Right kidney (tissue), 9 donors: ENCODE data around the gene ANKRD30B.
"Not testable (repeated sequence)": the region's sequence is repeated elsewhere in the genome, so short reads cannot be mapped to it uniquely, and the experiment has no call there.

ENCODE experiments used
- DNase-seq: peaks from one replicate; pipeline ENCODE4 v3.0.0-alpha.2; 2016
- long read RNA-seq, 8 donors: transcript quantifications; one replicate each; lab custom pipeline, GENCODE V29; 2026

Gene ANKRD30B
- long read RNA-seq, donor 1 = 0 reads
- long read RNA-seq, donor 2 = 0 reads
- long read RNA-seq, donor 3 = 0 reads
- long read RNA-seq, donor 4 = 0 reads
- long read RNA-seq, donor 5 = 0 reads
- long read RNA-seq, donor 6 = 0 reads
- long read RNA-seq, donor 7 = 0 reads
- long read RNA-seq, donor 8 = 0 reads

- DNase-seq = no peak
Observed at GRCh38 chr18:14747513-14748474, at the start of gene ANKRD30B. ANKRD30B (plus strand) TSS chr18:14748172; CDS start chr18:14748420, 248 bp downstream.

DNA sequence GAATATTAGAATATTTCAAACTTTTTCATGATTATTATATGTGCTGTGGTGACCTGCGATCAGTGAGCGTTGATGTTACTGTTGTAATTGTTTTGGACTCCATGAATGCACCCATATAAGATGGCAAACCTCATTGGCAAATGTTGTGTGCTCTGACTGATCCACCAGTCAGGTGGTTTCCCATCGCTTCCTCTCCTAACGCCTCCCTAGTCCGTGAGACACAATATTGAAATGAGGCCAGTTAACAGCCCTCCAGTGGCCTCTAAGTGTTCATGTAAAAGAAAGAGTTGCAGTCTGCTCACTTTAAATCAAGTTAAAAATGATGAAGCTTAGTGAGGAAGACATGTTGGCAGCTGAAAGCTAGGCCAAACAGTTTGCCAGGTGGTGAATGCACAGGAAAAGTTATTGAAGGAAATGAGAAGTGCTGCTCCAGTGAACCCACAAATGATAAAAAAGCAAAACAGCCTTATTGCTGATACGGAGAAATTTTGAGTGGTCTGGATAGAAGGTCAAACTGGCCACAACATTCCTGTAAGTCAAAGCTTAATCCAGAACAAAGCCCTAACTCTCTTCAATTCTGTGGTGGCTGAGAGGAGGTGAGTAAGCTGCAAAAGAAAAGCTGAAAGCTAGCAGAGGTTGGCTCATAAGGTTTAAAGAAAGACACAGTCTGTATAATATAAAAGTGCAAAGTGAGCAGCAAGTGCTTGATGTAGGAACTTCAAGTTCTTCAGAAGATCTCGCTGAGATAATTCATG lies 46.5 kb upstream of the ANKRD30B start:
- DNase-seq = not testable (repeated sequence)

DNA sequence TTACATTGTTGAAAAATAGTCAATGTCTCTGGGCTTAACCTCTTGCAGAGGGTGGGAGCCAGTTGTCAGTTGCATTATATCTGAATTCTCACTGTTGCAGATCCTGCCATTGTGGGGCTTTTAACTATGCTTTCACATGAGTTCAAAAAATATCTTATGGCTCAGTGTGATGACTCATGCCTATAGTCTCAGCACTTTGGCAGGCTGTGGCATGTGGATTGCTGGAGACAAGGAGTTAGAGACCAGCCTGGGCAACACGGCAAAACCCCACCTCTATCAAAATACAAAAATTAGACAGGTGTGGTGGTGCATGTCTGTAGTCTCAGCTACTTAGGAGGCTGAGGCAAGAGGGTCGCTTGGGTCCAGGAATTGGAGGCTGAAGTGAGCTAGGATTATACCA lies 38.2 kb upstream of the ANKRD30B start:
- DNase-seq = not testable (repeated sequence)

DNA sequence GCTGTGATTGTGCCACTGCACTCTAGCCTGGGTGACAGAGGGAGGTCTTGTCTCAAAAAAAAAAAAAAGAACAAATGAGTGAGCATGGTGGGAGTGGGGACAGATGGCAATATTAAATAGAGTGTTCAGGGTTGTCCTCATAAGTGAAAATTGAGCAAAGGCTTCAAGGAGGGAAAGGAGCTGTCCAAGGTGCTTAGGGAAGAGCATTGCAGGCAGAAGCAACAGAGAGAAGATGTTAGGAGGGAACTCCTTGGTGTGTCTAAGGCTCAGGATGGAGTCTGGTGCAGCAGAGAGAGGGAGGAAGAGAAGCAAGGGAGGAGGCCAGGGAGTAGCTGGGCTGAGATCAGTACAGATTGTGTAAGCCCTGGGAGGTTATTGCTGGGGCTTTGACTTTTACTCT lies 26.4 kb upstream of the ANKRD30B start:
- DNase-seq = not testable (repeated sequence)

DNA sequence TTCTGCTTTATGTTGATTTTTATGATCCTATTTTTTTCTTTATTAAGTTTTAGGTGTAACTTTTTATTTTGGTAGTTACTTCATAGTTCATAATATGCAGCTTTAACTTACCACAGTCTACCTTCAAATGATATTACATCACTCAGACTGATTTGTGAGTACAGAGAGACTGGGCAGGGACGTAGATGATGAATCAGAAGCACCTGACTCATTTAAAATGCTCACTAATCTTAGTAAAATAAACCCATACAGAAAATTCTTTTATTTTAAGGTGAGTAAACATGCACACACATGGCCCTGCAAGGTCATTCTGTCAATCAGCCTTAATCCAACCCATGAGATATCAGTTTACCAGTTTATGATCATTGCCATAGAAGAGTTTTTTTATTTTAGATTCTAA lies 8.9 kb upstream of the ANKRD30B start:
- not testable (repeated sequence) for DNase-seq

DNA sequence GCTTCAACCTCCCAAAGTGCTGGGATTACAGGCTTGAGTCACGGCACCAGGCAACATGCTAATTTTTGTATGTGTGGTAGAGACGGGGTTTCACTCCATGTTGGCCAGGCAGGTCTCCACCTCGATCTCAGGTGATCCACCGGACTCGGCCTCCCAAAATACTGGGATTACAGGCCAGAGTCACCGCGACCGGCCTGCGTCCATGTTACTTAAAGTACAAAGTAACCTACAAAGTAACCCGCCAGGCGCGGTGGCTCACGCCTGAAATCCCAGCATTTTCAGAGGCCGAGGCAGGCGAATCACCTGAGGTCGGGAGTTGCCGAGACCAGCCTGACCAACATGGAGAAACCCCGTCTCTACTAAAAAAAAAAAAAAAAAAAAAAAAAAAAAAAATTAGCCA lies 1.1 kb upstream of the ANKRD30B start:
- DNase-seq = no peak

DNA sequence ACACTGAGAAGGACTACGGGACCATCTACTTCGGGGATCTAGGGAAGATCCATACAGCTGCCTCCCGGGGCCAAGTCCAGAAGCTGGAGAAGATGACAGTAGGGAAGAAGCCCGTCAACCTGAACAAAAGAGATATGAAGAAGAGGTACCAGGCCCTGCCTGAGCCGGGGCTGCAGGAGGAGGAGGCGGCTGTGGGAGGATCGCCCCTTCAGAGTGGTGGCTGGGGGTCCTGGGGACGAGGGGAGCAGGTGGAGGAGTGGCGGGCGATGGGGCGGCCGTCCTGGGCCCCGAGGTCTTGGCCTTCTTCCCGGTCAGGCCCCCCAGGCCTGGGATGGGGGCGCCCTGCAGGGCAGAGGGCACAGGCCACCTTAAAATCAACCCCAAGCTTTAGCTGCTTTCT lies 524 bp downstream of the ANKRD30B start:
- DNase-seq = no peak

GRCh38 chr18:14763566-14763965 lies 15.6 kb downstream of the ANKRD30B start:
- not testable (repeated sequence) for DNase-seq

- no peak for DNase-seq
Observed at GRCh38 chr18:14767474-14767873, 19.5 kb downstream of the ANKRD30B start.

DNA sequence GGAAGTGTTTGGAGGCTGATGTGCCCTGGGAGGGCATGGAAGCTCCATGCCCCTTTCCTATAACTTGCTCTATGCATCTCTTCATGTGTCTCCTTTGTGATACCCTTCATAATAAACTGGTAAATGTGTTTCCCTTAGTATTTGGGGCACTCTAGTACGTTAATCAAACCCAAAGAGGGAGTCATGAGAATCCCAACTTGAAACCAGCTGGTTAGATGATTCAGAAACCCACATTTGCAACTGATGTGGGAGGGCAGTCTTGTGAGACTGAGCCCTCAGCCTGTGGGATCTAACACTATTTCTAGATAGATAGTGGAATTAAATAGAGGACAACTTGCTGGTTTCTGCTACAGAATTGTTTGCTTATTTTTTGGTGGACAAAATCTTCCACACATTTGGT lies 20.3 kb downstream of the ANKRD30B start:
- no peak for DNase-seq

GRCh38 chr18:14769381-14769780 lies 21.4 kb downstream of the ANKRD30B start:
- DNase-seq = no peak

DNA sequence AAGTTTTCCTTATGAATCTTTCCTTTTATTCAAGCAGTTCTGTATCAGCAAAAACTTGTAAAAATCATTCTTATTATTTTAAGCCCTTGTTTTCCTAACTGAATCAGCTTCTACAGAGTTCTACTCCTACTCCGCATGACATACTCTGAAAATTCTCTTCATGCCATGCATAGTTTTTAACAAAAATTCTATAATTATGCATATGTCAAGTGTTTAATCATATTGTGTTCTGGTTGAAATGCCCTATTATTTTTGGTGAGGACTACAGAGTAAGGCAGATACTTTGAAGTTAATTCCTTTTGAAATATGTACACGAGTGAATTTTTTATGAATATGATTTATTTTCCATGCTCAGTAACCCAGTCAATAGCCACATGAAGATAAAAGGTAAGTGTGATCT lies 28.8 kb downstream of the ANKRD30B start:
- DNase-seq = no peak

GRCh38 chr18:14781671-14782070 lies 33.7 kb downstream of the ANKRD30B start:
- DNase-seq = no peak

- no peak for DNase-seq
Observed at GRCh38 chr18:14784133-14784532, 36.2 kb downstream of the ANKRD30B start.

DNA sequence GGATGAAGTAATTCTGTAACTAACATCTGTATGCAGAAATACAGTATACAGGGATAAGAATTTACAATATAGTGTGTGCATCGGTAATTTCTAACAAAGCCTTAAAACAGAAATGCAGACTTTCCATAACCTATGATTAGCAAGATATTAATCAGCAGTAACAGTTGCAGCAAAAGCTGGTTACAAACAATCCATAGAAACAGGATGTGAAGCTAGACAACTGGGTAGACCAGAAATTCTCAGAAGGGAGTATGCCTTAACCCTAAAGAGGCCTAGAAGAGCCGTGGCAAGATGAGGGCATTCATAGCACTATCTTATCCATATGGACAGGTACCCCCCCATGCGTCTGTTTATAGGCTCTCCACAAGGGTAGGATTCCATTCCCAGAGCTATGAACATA lies 48.9 kb downstream of the ANKRD30B start:
- not testable (repeated sequence) for DNase-seq

DNA sequence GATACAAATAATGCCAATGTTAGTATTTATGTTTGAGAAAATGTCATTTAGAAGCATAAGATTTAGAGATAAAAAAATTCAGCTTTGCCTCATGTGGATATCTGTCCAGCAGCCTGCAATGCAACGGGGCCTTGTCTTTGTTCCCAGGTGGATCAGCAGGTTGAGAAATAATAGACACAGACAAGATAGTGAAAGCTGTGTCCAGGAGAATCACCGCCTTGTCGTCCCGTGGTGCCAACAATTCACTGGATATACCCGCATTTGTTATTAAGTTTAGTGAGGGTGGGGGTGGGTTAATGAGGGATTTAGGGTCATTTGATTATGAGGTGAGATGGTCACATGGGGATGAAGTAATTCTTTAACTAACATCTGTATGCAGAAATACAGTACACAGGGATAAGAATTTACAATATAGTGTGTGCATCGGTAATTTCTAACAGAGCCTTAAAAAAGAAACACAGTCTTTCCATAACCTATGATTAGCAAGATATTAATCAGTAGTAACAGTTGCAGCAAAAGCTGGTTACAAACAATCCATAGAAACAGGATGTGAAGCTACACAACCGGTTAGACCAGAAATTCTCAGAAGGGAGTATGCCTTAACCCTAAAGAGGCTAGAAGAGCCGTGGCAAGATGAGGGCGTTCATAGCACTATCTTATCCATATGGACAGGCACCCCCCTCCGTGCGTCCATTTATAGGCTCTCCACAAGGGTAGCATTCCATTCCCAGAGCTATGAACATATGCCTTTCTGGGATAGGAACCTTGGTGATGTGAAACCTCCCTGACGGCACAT lies 50.2 kb downstream of the ANKRD30B start:
- not testable (repeated sequence) for DNase-seq

DNA sequence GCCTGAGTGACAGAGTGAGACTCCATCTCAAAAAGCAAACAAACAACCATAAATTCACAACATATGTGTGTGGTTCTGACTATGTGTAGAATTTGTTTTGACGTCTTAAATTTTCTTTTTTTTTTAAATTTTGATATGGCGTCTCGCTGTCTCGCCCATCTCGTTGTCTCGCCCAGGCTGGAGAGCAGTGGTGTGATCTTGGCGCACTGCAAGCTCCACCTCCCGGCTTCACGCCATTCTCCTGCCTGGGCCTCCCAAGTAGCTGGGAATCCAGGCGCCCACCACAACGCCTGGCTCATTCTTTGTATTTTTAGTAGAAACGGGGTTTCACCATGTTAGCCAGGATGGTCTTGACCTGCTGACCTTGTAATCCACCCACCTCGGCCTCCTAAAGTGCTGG lies 63.1 kb downstream of the ANKRD30B start:
- DNase-seq = not testable (repeated sequence)

DNA sequence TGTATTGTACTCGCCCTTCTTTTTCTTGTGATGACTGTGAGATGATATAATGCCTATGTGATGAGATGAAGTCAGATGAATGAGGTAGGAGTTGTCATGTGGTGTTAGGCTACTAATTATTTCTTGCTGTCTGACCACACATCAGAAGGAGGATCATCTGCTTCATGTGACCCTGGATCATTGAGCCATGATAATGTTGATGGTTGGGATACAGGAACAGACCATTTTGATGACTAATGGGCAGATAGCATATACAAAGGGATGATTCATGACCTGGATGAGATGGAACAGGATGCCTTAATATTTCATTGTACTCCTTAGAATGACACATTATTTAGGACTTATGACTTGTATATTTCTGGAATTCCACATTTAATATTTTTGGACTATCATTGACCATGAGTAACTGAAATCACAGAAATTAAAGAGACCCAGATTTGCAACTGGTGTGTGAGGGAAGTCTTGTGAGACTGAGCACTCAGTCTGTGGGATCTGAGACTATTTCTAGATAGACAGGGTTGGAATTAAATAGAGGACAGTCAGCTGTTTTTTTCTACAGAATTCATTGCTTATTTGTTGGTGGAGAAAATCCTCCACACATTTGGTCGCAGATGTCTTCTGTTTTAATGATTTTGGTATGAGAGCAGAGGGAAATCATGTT lies 79.1 kb downstream of the ANKRD30B start:
- DNase-seq = not testable (repeated sequence)

DNA sequence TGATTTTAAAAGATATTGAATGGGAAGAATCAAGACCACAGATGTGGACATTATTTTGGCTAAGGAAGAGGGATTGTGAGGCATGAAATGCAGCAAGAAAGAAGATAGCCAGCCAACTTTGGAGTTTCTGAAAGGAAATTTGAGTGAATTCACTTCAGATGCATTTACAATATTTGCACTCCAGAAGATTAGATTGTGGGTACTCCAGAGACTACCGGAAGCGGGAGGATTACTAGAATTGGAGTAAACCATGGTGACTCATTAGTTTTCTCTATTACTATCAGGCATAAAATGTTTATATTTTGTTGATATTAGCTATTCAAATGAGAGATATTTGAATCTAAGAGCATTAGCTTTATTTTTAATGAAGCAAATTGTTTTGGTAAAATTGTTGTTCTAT lies 93.6 kb downstream of the ANKRD30B start:
- DNase-seq = not testable (repeated sequence)

DNA sequence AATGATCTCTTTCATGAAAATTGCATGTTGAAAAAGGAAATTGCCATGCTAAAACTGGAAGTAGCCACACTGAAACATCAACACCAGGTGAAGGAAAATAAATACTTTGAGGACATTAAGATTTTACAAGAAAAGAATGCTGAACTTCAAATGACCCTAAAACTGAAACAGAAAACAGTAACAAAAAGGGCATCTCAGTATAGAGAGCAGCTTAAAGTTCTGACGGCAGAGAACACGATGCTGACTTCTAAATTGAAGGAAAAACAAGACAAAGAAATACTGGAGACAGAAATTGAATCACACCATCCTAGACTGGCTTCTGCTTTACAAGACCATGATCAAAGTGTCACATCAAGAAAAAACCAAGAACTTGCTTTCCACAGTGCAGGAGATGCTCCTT lies 103.6 kb downstream of the ANKRD30B start:
- DNase-seq = not testable (repeated sequence)

- not testable (repeated sequence) for DNase-seq
Observed at GRCh38 chr18:14855634-14856033, 107.7 kb downstream of the ANKRD30B start.
